SKM-1 (cell line): ENCODE data around the gene TRIM67.
"Not testable (repeated sequence)": the region's sequence is repeated elsewhere in the genome, so short reads cannot be mapped to it uniquely, and the experiment has no call there.

ENCODE experiments used
- DNase-seq: peaks from one replicate; lab custom pipeline; 2025; ENCODE audit not compliant: unreplicated experiment; lab: John Stamatoyannopoulos, UW

TRIM67 gene

DNA sequence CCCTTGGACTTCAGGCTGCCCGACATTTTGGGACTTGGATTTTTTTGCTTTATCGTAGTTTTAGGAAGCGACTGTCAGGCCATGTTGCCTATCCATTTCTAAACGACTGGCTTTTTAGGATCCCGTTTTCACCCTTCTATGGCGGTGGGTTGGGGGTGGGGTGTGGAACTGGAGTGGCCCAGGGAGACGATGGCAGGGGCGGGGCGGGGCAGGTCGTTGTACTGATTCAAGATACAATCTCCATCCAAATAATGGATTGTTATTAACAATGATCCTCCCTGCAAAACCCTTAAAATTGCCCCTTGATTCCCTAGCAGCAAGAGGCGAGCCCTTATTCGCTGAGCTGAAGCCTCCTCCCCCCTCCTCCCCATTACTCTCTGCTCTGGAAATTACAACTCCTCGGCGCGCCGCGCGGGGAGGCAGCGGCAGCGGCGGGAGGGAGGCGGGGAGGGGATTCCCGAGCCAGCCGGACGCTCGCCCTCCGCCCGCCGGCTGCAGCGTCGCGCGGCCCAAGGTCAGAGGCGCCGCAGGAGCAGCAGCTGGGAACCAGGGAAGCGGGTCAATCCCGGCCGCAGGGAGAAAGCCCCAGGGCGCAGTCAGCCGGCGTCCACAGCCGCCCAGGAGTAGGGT lies at the start of gene TRIM67:
Gene TRIM67 (plus strand): TSS at position 392 of the 630 bp plus-strand sequence. CDS start 912 bp downstream, outside the sequence.
- DNase-seq = no peak

GRCh38 chr1:231116738-231117137 lies 45.1 kb upstream of the TRIM67 start:
- DNase-seq = no peak

- DNase-seq = no peak
These were observed 43.0 kb upstream of the TRIM67 start for GRCh38 chr1:231118704-231119453.

DNA sequence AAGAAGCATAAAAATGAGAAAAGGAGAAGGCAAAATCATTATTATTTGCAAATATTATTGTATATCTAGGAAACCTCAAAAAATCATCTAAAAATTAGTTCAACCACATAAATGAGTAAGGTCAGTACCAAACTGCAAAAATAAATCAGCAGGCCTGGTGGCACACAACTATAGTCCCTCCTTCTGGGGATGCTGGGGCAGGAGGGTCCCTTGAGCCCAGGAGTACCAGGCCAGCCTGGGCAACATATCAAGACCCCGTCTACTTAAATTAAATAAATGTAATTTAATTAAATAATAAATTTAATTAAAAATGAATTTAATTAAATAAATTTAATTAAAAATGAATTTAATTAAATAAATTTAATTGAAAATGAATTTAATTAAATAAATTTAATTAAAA lies 40.3 kb upstream of the TRIM67 start:
- no peak for DNase-seq

- DNase-seq = no peak
These were observed 39.7 kb upstream of the TRIM67 start for GRCh38 chr1:231122143-231122542.

- DNase-seq = no peak
These were observed 37.1 kb upstream of the TRIM67 start for GRCh38 chr1:231124746-231125145.

GRCh38 chr1:231125972-231126580 lies 35.8 kb upstream of the TRIM67 start:
- DNase-seq = no peak

GRCh38 chr1:231127106-231127505 lies 34.8 kb upstream of the TRIM67 start:
- DNase-seq = not testable (repeated sequence)

- not testable (repeated sequence) for DNase-seq
These were observed 33.4 kb upstream of the TRIM67 start for GRCh38 chr1:231128471-231128870.

GRCh38 chr1:231130544-231130943 lies 31.3 kb upstream of the TRIM67 start:
- no peak for DNase-seq

DNA sequence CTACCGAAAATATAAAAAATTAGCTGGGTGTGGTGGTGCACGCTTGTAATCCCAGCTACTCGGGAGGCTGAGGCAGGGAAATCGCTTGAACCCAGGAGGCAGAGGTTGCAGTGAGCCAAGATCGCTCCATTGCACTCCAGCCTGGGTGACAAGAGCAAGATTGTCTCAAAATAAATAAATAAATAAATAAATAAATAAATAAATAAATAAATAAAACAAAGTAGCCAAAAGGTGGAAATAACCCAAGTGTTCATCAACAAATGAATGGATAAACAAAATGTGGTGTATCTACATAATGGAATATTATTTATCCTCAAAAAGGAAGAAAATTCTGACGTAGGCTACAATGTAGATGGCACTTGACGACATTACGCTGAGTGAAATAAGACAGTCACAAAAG lies 29.3 kb upstream of the TRIM67 start:
- DNase-seq = not testable (repeated sequence)

GRCh38 chr1:231134624-231135023 lies 27.2 kb upstream of the TRIM67 start:
- DNase-seq = no peak

GRCh38 chr1:231138236-231138635 lies 23.6 kb upstream of the TRIM67 start:
- no peak for DNase-seq

DNA sequence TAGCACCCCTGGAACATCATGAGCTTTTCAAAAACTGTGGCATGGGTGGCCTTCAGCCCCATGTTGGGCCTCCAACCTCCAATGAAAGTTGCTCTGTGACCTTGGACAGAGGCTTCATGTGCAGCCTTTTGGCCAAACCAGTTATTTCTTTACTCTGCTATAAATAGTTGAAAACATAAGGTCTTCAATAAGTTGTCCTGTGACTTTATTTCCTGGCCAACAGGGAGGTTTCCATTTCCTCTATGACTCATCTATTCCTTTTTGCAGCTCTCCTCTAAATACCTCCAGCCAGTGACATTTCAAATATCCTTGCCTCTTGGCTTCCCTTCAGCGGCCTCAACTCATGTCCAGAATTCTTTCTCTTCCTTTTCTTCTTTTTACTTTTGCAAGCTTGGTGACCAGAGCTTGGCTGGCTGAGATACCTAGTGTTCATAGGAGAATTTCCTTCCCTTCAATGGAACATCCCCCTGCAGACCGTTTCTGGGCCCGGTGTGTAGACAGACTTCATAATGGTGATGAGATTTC lies 22.7 kb upstream of the TRIM67 start:
- no peak for DNase-seq

DNA sequence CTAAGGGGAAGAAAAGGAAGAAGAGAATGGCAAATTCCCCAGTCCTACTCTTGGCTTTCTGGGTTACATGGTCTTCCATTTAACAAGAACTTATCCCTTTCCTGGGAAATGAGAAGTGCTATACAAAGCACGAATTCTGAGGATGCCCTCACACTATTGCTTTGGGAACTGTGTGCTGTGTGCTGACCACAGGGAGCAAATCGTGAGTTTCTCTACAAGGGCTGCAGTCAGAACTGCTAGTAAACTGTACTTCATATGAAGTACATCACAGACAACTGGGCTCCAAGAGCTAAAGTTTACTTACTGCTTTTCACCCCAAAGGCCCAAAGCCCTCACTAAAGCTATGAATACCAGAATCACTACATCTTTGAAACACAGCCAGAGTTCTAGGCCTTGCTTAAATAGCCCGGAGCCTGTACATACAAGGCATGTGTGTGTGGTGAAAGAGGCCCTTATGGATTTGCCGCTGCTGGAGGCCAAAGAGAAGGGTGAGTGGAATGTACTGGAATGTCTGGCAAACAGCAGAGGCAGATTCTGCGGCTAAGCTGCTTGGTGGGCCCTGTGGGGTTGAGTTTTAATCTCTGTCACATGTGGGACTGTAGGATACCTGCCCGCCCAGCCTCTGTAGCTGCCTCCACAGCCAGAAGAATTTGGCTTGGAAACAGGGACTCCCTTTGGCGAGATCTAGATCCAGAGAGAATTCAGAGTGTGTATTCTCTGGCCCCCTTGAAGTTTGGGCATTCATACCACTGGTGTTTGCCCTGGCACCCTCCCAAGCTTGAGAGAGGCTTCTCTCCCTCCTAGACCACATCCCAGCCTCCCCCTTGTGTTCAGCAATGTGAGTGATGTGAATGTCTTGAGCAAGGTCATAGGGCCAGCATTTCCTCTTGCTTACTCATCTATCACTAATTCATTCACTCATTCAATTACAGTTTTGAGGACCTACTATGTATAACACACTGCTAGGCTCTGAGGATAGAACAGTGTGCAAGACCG lies 21.9 kb upstream of the TRIM67 start:
- DNase-seq = no peak

GRCh38 chr1:231144416-231145193 lies 17.3 kb upstream of the TRIM67 start:
- DNase-seq = no peak

- no peak for DNase-seq
These were observed 14.0 kb upstream of the TRIM67 start for GRCh38 chr1:231147896-231148295.

DNA sequence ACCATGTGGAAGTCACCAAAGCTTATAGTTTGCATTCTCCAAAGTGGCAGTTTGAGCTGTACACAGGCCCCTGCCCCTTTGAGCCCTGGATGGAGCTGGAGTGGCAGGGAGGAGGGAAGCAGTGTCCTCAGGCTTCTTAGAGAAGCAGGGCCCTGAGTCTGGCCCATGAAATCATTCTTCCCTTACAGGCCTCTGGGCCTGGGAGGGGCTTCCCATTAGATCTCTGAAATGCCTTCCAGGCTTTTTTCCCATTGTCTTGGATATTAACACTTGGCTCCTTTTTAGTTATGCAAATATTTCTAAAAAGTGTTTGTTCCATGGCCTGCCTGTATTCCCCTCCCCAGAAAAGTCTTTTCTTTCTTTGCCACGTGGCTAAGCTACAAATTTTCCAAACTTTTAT lies 10.0 kb upstream of the TRIM67 start:
- no peak for DNase-seq

GRCh38 chr1:231153726-231154125 lies 8.1 kb upstream of the TRIM67 start:
- DNase-seq = no peak

DNA sequence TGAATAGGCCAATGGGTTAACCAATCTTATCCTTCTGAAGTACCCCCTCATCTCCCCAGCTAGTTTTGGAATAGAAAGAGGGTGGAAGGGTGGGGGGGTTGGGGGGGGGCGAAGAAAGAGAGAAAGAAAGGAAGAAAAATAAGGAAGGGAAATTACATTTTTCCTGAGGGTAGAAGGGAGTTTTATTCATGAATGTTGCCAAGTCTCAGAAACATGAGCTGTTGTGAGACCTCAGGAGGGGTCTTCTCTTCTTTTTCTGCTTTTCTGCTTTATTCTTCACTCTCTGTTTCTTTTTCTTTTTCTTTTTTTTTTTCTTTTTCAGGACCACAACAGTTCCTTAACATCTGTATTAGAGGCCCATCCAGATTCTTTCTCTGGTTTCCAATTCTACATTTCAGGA lies 6.0 kb upstream of the TRIM67 start:
- DNase-seq = no peak
